HG02623 (cell line): ENCODE measurements around the gene BRD1.
A peak's percentile ranks its signal among the peaks of the same experiment; 100 is the strongest.
"Not testable (repeated sequence)": the region's sequence is repeated elsewhere in the genome, so short reads cannot be mapped to it uniquely, and the experiment has no call there.

ENCODE experiments used
- ATAC-seq: cut with Tn5 transposase; IDR thresholded peaks from one replicate; pipeline ENCODE4 v1.9.1; 2021; ENCODE audit warnings: moderate library complexity; ENCODE audit not compliant: unreplicated experiment

Gene BRD1

DNA sequence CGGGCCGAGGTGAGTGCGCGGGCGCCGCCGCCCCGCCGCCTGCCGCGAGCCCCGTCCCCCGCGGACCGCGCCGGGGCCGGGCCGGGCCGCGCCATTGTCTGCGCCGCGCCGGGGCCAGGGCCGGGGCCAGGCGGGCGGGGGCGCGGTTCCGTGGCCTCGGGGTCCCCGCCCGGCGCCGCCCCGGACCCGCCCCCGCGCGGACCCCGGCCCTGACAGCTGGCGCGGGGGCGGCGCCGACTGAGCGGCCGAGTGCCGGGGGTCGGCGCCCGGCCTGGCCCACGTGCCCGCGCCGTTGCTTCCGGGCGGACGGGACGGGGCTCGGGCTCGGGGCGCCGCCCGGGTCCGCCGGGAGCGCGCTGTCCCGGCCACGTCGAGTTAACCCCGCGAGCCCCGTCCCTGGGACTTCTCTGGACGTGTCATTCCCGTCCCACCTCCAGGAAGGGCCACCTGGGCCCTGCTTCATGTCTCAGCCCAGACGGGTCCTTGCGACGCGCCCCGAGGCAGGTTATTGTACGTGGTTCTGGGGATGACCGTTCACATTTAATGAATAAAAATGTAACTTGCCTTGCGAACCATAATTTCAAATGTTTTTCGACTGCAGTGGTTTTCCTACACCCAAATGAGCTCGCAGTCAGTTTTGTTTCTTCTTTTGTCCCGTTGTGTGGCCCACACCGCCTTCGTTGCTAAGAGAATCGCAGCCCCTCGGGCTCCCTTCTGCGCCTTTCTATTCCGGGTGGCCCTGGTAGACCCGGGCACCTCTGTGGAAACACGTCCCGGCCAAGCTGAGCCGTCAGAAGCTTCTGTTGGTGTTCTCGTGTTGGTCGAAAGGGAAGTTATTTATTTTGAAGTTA, 26.5 kb upstream of the BRD1 start:
- ATAC-seq: peak; percentile 29

DNA sequence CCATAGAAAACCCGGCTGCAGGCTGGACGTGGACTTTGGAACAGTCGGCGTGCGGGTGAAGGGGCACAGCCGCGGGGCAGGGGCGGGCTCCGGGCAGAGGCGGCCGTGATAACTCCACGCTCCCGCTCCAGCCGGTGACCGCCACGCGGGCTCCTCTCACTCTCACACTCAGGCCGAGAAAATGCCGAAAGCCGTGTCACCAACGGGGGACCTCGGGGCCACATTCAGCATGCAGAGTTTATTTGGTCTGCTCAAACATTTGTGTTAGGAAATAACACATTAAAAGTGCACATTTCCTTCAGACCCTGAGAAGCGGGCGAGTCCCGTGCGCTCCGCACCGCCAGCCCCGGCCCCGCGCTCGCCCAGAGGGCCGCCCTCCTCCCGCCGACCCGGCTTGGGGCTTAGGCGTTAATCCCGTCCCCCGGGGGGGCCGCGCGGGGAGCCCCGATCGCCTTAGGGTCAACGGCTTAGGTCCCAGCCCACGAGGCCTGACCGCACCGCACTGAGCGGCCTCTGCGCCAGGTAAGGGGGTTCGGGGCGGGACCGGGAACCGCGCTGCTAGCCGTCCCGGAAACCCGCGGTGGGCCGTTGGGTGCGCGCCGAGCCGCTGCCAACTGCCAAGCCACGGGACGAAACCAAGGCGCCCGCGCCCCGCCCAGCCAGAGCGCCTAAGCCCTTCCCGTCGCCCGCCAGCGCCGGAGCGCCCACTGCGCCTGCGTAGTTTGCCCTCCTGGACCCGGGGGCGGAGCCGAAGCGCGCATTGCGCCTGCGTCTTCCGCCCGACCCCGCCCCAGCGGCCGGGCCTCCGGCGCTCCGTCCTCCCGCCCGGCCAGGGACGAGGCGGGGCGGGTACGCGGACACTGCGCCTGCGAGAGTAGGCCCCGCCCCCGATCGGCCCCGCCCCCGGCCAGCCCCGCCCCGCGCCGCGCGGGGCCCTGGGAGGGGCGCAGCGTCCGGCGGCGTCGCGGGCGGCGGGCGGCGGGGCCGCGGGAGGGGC, 25.5 kb upstream of the BRD1 start, which contains the start of gene ZBED4:
Gene ZBED4, plus strand, starts transcription at position 947 of the 997 bp plus-strand sequence. CDS start 29,819 bp downstream, outside the sequence.
- peak; percentile 68 for ATAC-seq

GRCh38 chr22:49852568-49852897, 24.9 kb upstream of the BRD1 start:
- ATAC-seq: not testable (repeated sequence)

DNA sequence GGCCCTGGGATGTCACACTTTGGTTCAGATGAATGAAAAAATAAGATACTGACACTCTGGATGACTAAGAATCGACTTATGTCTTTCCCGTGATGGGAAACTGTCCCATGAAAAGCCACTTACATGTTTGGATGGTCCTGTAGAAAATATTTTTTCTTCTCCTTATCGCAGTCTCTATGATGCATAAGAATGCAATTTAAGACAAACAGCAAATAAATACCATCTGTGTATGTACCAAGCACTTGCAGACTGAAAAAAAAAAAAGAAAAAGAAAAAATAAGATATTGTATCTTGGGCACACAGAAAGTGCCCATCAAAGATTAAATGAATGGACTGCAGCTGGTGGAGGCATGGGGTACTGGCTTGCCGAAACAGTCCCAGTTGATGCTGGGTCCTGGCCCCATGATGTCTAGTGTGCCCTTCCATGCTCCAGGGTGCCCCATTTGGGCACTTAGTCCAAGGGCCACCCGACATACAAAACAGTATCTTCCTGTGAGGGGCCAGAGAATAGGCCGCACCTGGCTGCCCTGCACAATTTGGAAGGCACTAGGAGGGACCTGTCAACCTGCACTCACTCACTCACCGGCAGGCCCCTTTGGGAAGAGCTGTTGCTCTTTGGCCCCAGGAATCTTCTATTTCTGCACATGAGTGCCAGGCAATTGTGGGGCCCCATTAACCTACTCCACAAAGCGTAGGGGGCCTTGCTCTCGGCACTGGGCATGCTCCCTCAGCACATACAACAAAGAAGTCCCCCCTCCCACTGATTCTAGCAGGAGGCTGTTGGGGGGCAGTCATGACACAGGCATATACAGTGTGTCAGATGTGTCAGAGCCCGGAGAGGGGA, 23.5 kb upstream of the BRD1 start:
- ATAC-seq: no peak

- ATAC-seq: no peak
Observed at GRCh38 chr22:49850021-49850911, 22.6 kb upstream of the BRD1 start.

GRCh38 chr22:49849161-49850020, 21.7 kb upstream of the BRD1 start:
- no peak for ATAC-seq

GRCh38 chr22:49848690-49849160, 21.1 kb upstream of the BRD1 start:
- ATAC-seq: no peak

DNA sequence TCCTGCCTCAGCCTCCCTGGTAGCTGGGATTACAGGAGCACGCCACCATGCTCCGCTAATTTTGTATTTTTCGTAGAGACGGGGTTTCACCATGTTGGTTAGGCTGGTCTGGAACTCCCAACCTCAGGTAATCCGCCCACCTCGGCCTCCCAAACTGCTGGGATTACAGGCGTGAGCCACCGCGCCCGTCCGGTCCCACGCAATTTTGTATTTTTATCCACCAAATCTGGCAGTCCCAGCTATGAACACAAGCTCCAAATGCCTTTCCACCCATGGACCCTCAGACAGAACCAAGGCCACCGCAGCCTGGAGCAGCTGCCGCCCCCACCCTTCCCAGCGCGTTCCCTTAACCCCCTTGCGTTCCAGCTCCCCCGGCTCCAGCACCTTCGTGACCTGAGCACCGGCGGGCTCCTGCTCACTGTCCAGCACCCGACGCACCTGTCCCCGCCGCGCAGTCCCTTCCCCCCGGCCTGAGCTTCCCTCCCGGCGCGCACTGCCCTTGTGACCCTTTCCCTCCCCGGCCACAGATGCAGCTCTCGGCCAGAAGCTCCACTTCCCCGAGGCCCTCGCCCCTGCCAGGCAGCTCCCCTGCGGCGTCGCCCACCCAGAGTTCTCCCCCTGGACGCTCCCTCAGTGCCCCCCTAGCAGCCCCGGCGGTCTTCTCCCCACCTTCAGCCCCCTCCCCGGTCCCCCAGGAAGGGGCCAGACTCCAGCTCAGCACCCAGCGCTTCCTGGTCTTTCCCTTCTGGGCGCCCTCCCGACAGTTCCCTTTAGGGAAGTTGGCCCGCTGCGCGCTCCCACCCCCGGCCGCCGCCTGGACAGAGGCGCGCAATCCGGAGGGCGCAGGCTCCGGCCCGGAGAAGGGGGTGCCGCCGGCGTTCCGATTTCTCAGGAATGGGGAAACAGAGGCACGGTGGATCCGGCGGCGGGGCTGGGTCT, 20.3 kb upstream of the BRD1 start:
- ATAC-seq: no peak

- no peak for ATAC-seq
Observed at GRCh38 chr22:49845666-49846459, 18.2 kb upstream of the BRD1 start.

- no peak for ATAC-seq
Observed at GRCh38 chr22:49845241-49845640, 17.6 kb upstream of the BRD1 start.

GRCh38 chr22:49838771-49839717, 11.4 kb upstream of the BRD1 start:
- ATAC-seq: no peak

GRCh38 chr22:49833340-49834007, 5.8 kb upstream of the BRD1 start:
- no peak for ATAC-seq

GRCh38 chr22:49829044-49829853, 1.6 kb upstream of the BRD1 start:
- no peak for ATAC-seq

GRCh38 chr22:49828599-49828965, 909 bp upstream of the BRD1 start:
- ATAC-seq: no peak
